ENCODE measurements around the gene MAGEB4. TPM values are rescaled to one million over a fixed set of nuclear protein-coding genes. Genes with fewer than 3 reads are reported as not detected.

Gene MAGEB4
- total RNA-seq, 1 donor from 2014 or later, result not detected

GRCh38 chrX:30262763-30263162 lies 21.0 kb downstream of the MAGEB4 start:
- Histone ChIP-seq H3F3A (ENCODE audit: low read depth) (no peaks in the 10 kb centered on the region), H3K4me2 (no peak overlapping the region), H3K27ac (no peak overlapping the region), H3K4me3 (no peak overlapping the region), H3K4me1 (no peaks in the 10 kb centered on the region), H4K20me1 (ENCODE audit: low read depth) (no peaks in the 10 kb centered on the region), H3K36me3 (no peaks in the 10 kb centered on the region), H2AFZ (replicated peaks) (no peak overlapping the region), H3K9ac (no peak overlapping the region), H3K9me3 (ENCODE audit: low read depth) (peaks cover 5% of the 10 kb centered on the region), H3K79me2 (ENCODE audit: low read depth) (no peaks in the 10 kb centered on the region), H3K27me3 (no peaks in the 10 kb centered on the region)
- H3K9me3 Mint-ChIP-seq, result no peaks in the 10 kb centered on the region
- no peaks in the 10 kb centered on the region for H3K36me3 Mint-ChIP-seq
- no peak overlapping the region for H3K27ac Mint-ChIP-seq
- no peak for DNase-seq (ENCODE audit: low spot score)
- no peak for TF ChIP-seq EZH2phosphoT487 (IDR thresholded peaks at IDR 0.05)
- TF ChIP-seq CTCF (IDR thresholded peaks at IDR 0.05), result no peak
- no peak for TF ChIP-seq EZH2 (IDR thresholded peaks at IDR 0.05)
- H3K4me1 Mint-ChIP-seq, result no peaks in the 10 kb centered on the region
- H3K4me3 Mint-ChIP-seq, result no peak overlapping the region
- H3K27me3 Mint-ChIP-seq (ENCODE audit: insufficient read depth, low read depth), result no peaks in the 10 kb centered on the region

- H3K4me3 Mint-ChIP-seq, result no peak overlapping the region
- TF ChIP-seq CTCF (IDR thresholded peaks at IDR 0.05), result no peak
- no peak for TF ChIP-seq EZH2phosphoT487 (IDR thresholded peaks at IDR 0.05)
- TF ChIP-seq EZH2 (IDR thresholded peaks at IDR 0.05), result no peak
Measured at GRCh38 chrX:30270639-30271038, 28.8 kb downstream of the MAGEB4 start.

GRCh38 chrX:30275498-30275897 lies 33.7 kb downstream of the MAGEB4 start:
- Histone ChIP-seq H3K79me2 (ENCODE audit: low read depth) (no peaks in the 10 kb centered on the region), H3F3A (ENCODE audit: low read depth) (no peaks in the 10 kb centered on the region), H3K36me3 (no peaks in the 10 kb centered on the region), H2AFZ (replicated peaks) (no peak overlapping the region), H3K4me1 (no peaks in the 10 kb centered on the region), H3K4me2 (no peak overlapping the region), H3K27ac (no peak overlapping the region), H3K4me3 (no peak overlapping the region), H3K27me3 (no peaks in the 10 kb centered on the region), H3K9ac (no peak overlapping the region), H3K9me3 (ENCODE audit: low read depth) (no peaks in the 10 kb centered on the region), H4K20me1 (ENCODE audit: low read depth) (no peaks in the 10 kb centered on the region)
- Mint-ChIP-seq H3K36me3 (no peaks in the 10 kb centered on the region), H3K27ac (no peak overlapping the region), H3K27me3 (ENCODE audit: insufficient read depth, low read depth) (no peaks in the 10 kb centered on the region), H3K9me3 (no peaks in the 10 kb centered on the region), H3K4me1 (no peaks in the 10 kb centered on the region), H3K4me3 (no peak overlapping the region)
- peak; percentile 44 for TF ChIP-seq CTCF (IDR thresholded peaks at IDR 0.05)
- no peak for TF ChIP-seq EZH2 (IDR thresholded peaks at IDR 0.05)
- DNase-seq (ENCODE audit: low spot score), result peak; percentile 7

More at GRCh38 chrX:30270639-30271038, 28.8 kb downstream of the MAGEB4 start:
- H3K4me1 ChIP-seq, result no peaks in the 10 kb centered on the region
- H3K9me3 ChIP-seq (ENCODE audit: low read depth), result peaks cover 5% of the 10 kb centered on the region
- DNase-seq (ENCODE audit: low spot score), result no peak
- no peaks in the 10 kb centered on the region for H3F3A ChIP-seq (ENCODE audit: low read depth)
- no peaks in the 10 kb centered on the region for H3K27me3 ChIP-seq
- H3K9me3 Mint-ChIP-seq, result no peaks in the 10 kb centered on the region
- no peak overlapping the region for H2AFZ ChIP-seq (replicated peaks)
- H3K9ac ChIP-seq, result no peak overlapping the region
- no peaks in the 10 kb centered on the region for H4K20me1 ChIP-seq (ENCODE audit: low read depth)
- no peaks in the 10 kb centered on the region for H3K27me3 Mint-ChIP-seq (ENCODE audit: insufficient read depth, low read depth)
- no peak overlapping the region for H3K27ac Mint-ChIP-seq
- H3K4me2 ChIP-seq, result no peak overlapping the region
- no peak overlapping the region for H3K4me3 ChIP-seq
- no peaks in the 10 kb centered on the region for H3K36me3 ChIP-seq
- H3K27ac ChIP-seq, result no peak overlapping the region
- no peaks in the 10 kb centered on the region for H3K36me3 Mint-ChIP-seq
- no peaks in the 10 kb centered on the region for H3K79me2 ChIP-seq (ENCODE audit: low read depth)
- no peaks in the 10 kb centered on the region for H3K4me1 Mint-ChIP-seq

All from neural progenitor cell (in vitro differentiated cells).